CD14-positive monocyte (primary cell): ENCODE data around the gene F8. TPM values are rescaled to one million over a fixed set of nuclear protein-coding genes. Genes with fewer than 3 reads are reported as not detected.
"Not testable (repeated sequence)": the region's sequence is repeated elsewhere in the genome, so short reads cannot be mapped to it uniquely, and the experiment has no call there.

ENCODE experiments used
- DNase-seq, 3 donors: peaks; one replicate each; pipeline ENCODE4 v3.0.0-alpha.2; 2011 to 2022
- H2AFZ ChIP-seq: 2 replicates; pipeline ENCODE4 v1.6.0; 2012; ENCODE audit warnings: mild to moderate bottlenecking, low read depth, low read length, inconsistent platforms; ENCODE audit not compliant: insufficient read depth, poor library complexity, severe bottlenecking
- H3K27ac ChIP-seq, 2 donors: 1 replicate in 1 of 2; 2 replicates in 1 of 2; pipeline ENCODE4 v1.5.1; 2012 to 2013; ENCODE audit warnings: low read length in 2 of 2, control low read depth in 1 of 2, inconsistent platforms in 1 of 2, low read depth in 1 of 2, mild to moderate bottlenecking in 1 of 2
- H3K27me3 ChIP-seq, 2 donors: one replicate each; pipeline versions ENCODE4 v1.6.0 to v1.6.1; 2011 to 2013; ENCODE audit warnings: low read length in 2 of 2; ENCODE audit not compliant: control insufficient read depth in 2 of 2, insufficient read depth in 2 of 2
- H3K36me3 ChIP-seq, 2 donors: replicated peaks in 1 of 2; 1 replicate in 1 of 2; 2 replicates in 1 of 2; pipeline versions ENCODE4 v1.5.1 to v1.6.1; 2012 to 2013; ENCODE audit warnings: low read length in 2 of 2, control low read depth in 1 of 2, inconsistent platforms in 1 of 2, mild to moderate bottlenecking in 1 of 2; ENCODE audit not compliant: insufficient read depth in 2 of 2, control insufficient read depth in 1 of 2
- H3K4me1 ChIP-seq, 2 donors: 1 replicate in 1 of 2; 2 replicates in 1 of 2; pipeline versions ENCODE4 v1.5.1 to v1.6.1; 2012 to 2013; ENCODE audit warnings: low read length in 2 of 2, control low read depth in 1 of 2, inconsistent platforms in 1 of 2, mild to moderate bottlenecking in 1 of 2, moderate library complexity in 1 of 2; ENCODE audit not compliant: insufficient read depth in 2 of 2, control insufficient read depth in 1 of 2
- H3K4me2 ChIP-seq: replicated peaks from 2 replicates; pipeline ENCODE3; 2012; ENCODE audit warnings: low read length, moderate library complexity, mild to moderate bottlenecking; ENCODE audit not compliant: poor library complexity, severe bottlenecking; ENCODE audit errors: extremely low read depth
- H3K4me3 ChIP-seq, 3 experiments: fragments of 200-600 bp in 1 of 3; sonication (generic) in 1 of 3; replicated peaks in 1 of 3; 1 replicate in 2 of 3; 2 replicates in 1 of 3; pipeline ENCODE4 v1.5.1; 2011 to 2013; ENCODE audit warnings: low read length in 3 of 3, mild to moderate bottlenecking in 3 of 3, control low read depth in 2 of 3, low read depth in 2 of 3, inconsistent platforms in 1 of 3, moderate library complexity in 1 of 3
- H3K79me2 ChIP-seq: 2 replicates; pipeline ENCODE4 v1.6.0; 2012; ENCODE audit warnings: mild to moderate bottlenecking, control low read depth, inconsistent platforms, low read length, moderate library complexity; ENCODE audit not compliant: insufficient read depth
- H3K9ac ChIP-seq: 2 replicates; pipeline ENCODE4 v1.6.0; 2017; ENCODE audit warnings: low read length, mild to moderate bottlenecking; ENCODE audit not compliant: insufficient read depth, poor library complexity, severe bottlenecking
- H3K9me3 ChIP-seq, 2 donors: replicated peaks in 1 of 2; 1 replicate in 1 of 2; 2 replicates in 1 of 2; pipeline versions ENCODE4 v1.5.1 to v1.6.1; 2012 to 2013; ENCODE audit warnings: low read length in 2 of 2, control low read depth in 1 of 2; ENCODE audit not compliant: control insufficient read depth in 1 of 2, insufficient read depth in 1 of 2
- H4K20me1 ChIP-seq: 2 replicates; pipeline ENCODE4 v1.6.0; 2012; ENCODE audit warnings: mild to moderate bottlenecking, low read length, control low read depth, moderate library complexity; ENCODE audit not compliant: insufficient read depth
- H3K27ac Mint-ChIP-seq, 7 donors: one replicate each; pipeline ENCODE4 v1.8.0; 2020; ENCODE audit warnings: mild to moderate bottlenecking in 7 of 7, mixed read lengths in 7 of 7, moderate library complexity in 6 of 7, inconsistent platforms in 2 of 7
- H3K27me3 Mint-ChIP-seq, 3 donors: one replicate each; pipeline ENCODE4 v1.8.0; 2021 to 2022; ENCODE audit warnings: low read depth in 3 of 3, mild to moderate bottlenecking in 3 of 3, mixed read lengths in 3 of 3, moderate library complexity in 3 of 3, inconsistent platforms in 1 of 3
- H3K36me3 Mint-ChIP-seq, 2 donors: one replicate each; pipeline ENCODE4 v1.8.0; 2020; ENCODE audit warnings: mixed read lengths in 2 of 2, inconsistent platforms in 1 of 2, mild to moderate bottlenecking in 1 of 2
- H3K4me1 Mint-ChIP-seq: one replicate; pipeline ENCODE4 v1.8.0; 2020; ENCODE audit warnings: mild to moderate bottlenecking, mixed read lengths
- H3K4me3 Mint-ChIP-seq, 2 donors: one replicate each; pipeline ENCODE4 v1.8.0; 2020; ENCODE audit warnings: mild to moderate bottlenecking in 2 of 2, mixed read lengths in 2 of 2, moderate library complexity in 1 of 2
- H3K9me3 Mint-ChIP-seq, 7 donors: one replicate each; pipeline ENCODE4 v1.8.0; 2020 to 2022; ENCODE audit warnings: mixed read lengths in 7 of 7, mild to moderate bottlenecking in 6 of 7, moderate library complexity in 6 of 7, inconsistent platforms in 2 of 7
- CTCF ChIP-seq: fragments of 200-600 bp; IDR thresholded peaks from one replicate; pipeline ENCODE4 v1.8.0; 2022; ENCODE audit warnings: antibody characterized with exemption, mild to moderate bottlenecking
- WGBS: methylation state at CpG from one replicate; pipeline ENCODE4 v1.1.5; 2013; ENCODE audit warnings: missing lambda C conversion rate; ENCODE audit not compliant: insufficient coverage; 5-methylcytosine and 5-hydroxymethylcytosine counted together
- intact Hi-C, 2 donors: fragments of 100-400 bp; cut with micrococcal nuclease; formaldehyde crosslinking; loops; one replicate each; pipeline versions ENCODE4 v1.15.0 to v1.15.1; 2023
- polyA plus RNA-seq, 3 donors: library from polyadenylated mRNA; depleted of rRNA in 1 of 3; unstranded in 2 of 3; stranded (reverse) in 1 of 3; fragments of 300-500 nt in 2 of 3; fragments of >200 nt in 1 of 3; fragmentation: Illumina TruSeq in 2 of 3; gene quantifications; 1 replicate in 2 of 3; 2 replicates in 1 of 3; pipeline ENCODE4 v1.2.3, GENCODE V29; 2012 to 2021

Gene F8
- polyA plus RNA-seq, 3 donors, result 1.5 to 4.5 (median 4.3) TPM

GRCh38 chrX:154873329-154873728 lies 149.2 kb downstream of the F8 start:
- DNase-seq, result no peak
- TF ChIP-seq CTCF, result no peak
- no peak overlapping the region for H3K4me3 ChIP-seq
- no peaks in the 10 kb centered on the region for H3K4me1 ChIP-seq
- H3K36me3 ChIP-seq, result no peaks in the 10 kb centered on the region
- Mint-ChIP-seq H3K27me3 (peaks cover 0 to 1% (median 1%) of the 10 kb centered on the region in 3 donors), H3K4me1 (peaks cover 5% of the 10 kb centered on the region), H3K4me3 (no peak overlapping the region), H3K9me3 (peaks cover 10 to 27% (median 13%) of the 10 kb centered on the region in 7 donors), H3K36me3 (no peaks in the 10 kb centered on the region), H3K27ac (no peak overlapping the region)
- no peak overlapping the region for H3K9ac ChIP-seq
- no peaks in the 10 kb centered on the region for H4K20me1 ChIP-seq
- H3K79me2 ChIP-seq, result no peaks in the 10 kb centered on the region
- intact Hi-C loops, result no loop called here
- no peaks in the 10 kb centered on the region for H3K9me3 ChIP-seq
- no peak overlapping the region for H3K27ac ChIP-seq
- H3K4me2 ChIP-seq, result no peak overlapping the region
- no peaks in the 10 kb centered on the region for H3K27me3 ChIP-seq
- H2AFZ ChIP-seq, result no peak overlapping the region
- no CpG with 5 or more reads among the region's 2 CpGs for WGBS

GRCh38 chrX:154868522-154868921 lies 154.0 kb downstream of the F8 start:
- H3K27me3 Mint-ChIP-seq, H3K4me1 ChIP-seq, DNase-seq, H3K27ac ChIP-seq, H3K27ac Mint-ChIP-seq, H3K79me2 ChIP-seq, H3K4me3 Mint-ChIP-seq, intact Hi-C loops, H3K4me2 ChIP-seq, H3K36me3 Mint-ChIP-seq, H3K36me3 ChIP-seq, H2AFZ ChIP-seq, H3K4me3 ChIP-seq, H3K9ac ChIP-seq, H3K4me1 Mint-ChIP-seq, H3K27me3 ChIP-seq, H4K20me1 ChIP-seq: not testable (repeated sequence)
- peaks cover 21 to 38% (median 24%) of the 10 kb centered on the region in 7 donors for H3K9me3 Mint-ChIP-seq
- H3K9me3 ChIP-seq, result peaks cover 8 to 11% of the 10 kb centered on the region in 2 donors
